ENCODE measurements around the gene VAMP5.

DNA sequence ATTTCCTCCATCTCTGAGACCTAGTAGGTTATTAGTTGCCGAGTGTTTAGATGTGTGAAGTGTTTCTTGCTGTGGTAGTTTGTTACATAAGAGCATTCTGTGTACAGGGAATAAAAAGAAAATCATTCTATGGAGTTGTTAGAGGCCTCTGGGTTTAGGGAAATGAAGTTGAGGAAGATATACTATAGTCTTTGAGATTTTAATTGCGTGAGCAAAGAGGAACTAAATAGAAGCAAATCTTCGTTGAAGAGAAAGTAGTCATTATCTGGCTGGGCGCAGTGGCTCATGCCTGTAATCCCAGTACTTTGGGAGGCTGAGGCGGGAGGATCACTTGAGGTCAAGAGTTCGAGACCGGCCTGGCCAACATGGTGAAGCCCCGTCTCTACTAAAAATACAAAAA lies 50.8 kb downstream of the VAMP5 start:
- no peak for TF ChIP-seq EZH2 (IDR thresholded peaks at IDR 0.05; ENCODE audit: borderline replicate concordance, insufficient read depth, low read depth, low read length, poor library complexity, severe bottlenecking)
- TF ChIP-seq, protein P1, sequence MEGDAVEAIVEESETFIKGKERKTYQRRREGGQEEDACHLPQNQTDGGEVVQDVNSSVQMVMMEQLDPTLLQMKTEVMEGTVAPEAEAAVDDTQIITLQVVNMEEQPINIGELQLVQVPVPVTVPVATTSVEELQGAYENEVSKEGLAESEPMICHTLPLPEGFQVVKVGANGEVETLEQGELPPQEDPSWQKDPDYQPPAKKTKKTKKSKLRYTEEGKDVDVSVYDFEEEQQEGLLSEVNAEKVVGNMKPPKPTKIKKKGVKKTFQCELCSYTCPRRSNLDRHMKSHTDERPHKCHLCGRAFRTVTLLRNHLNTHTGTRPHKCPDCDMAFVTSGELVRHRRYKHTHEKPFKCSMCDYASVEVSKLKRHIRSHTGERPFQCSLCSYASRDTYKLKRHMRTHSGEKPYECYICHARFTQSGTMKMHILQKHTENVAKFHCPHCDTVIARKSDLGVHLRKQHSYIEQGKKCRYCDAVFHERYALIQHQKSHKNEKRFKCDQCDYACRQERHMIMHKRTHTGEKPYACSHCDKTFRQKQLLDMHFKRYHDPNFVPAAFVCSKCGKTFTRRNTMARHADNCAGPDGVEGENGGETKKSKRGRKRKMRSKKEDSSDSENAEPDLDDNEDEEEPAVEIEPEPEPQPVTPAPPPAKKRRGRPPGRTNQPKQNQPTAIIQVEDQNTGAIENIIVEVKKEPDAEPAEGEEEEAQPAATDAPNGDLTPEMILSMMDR (IDR thresholded peaks at IDR 0.05), result no peak

All from B cell (primary cell).